ENCODE results near the gene SLC4A8.
"Not testable (repeated sequence)": the region's sequence is repeated elsewhere in the genome, so short reads cannot be mapped to it uniquely, and the experiment has no call there.

SLC4A8 gene

DNA sequence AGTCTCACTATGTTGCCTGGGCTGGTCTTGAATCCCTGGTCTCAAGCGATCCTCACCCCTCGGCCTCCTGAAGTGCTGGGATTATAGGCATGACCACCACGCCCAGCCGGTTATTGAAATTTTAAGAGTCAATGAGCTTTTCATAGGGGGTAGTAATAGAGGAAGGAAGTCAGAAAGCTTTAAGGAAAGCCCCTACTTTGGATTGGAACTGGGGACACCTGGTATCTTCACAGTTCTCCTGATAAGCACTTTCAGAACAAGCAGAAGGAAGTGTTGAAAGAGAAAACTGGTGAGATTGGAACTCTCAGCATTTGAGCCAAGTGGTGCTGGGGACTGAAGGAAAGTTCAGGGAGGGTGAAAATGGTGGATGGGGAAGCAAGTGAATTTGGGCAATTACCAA lies 5.1 kb downstream of the SLC4A8 start:
- DNase-seq (ENCODE audit: low read depth in 2 of 2): no peak

DNA sequence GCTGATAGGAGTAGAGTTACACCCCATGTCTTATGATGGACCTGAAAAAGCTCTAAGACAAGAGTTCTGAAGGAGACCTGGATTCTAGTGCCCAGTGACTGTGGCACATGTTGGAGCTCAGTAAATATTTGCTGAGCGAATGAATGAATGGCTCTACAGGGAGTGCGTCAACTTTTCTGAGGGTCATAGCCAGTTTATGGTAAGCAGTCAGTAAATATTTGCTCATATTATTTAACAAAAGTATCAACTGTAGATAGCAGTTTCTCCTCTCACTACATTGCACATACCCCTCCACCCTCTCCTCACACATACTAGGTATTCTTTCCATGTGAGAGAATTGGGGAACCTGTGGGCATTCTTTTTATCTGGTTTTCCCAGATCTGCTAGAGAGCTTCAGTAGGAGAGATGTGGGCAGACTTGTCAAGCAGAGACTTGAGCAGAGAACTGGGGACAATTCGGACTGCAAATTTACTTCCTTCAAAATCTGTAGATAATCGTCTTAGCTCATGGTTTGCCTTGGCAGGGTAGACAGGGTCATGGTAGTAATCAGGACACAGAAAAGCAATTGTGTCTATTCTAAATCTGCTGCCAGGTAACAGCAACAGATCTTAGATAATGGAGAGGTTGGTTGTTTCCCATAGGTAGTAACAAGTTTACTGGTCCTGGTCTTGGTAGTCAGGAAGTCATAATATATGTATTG lies 5.7 kb downstream of the SLC4A8 start:
- no peak for DNase-seq (ENCODE audit: low read depth in 2 of 2)

DNA sequence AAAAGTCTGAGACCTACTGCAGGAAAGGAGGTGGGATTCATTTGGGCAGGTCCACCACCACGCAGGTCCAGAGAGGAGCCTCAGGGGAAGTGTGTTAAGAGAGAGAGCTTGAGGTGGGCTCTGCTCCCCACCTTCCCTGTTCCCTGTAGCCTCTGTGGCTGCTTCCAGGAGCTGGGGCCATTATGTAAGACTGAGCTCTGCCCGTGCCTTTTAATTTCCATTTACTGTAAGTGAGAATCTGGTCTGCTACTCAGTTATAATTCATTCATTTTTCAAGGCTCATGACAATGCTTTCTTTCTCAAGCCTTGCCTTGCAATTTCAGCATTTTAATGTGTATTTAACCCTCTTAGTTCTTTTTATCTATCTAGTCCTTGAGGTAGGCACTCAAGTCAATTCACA lies 8.3 kb downstream of the SLC4A8 start:
- no peak for DNase-seq (ENCODE audit: low read depth in 2 of 2)

DNA sequence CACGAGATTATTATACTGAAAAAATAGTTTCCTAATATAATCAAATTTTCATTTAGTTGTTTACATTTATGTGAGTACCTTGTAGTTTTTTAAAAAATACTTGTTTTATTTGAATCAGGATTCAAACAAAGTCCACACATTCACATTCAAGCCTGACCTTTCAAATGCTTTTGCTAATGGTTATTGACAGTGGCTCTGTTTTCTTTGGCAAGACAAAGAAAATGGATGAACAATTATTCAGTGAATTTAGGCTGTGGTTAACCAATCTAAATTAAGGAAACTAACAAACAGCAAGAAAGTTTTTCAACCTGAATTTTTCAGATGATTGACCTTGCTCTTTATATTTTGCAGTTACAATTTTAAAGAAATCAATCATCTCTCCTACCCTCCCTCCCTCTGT lies 9.7 kb downstream of the SLC4A8 start:
- no peak for DNase-seq (ENCODE audit: low read depth in 2 of 2)

DNA sequence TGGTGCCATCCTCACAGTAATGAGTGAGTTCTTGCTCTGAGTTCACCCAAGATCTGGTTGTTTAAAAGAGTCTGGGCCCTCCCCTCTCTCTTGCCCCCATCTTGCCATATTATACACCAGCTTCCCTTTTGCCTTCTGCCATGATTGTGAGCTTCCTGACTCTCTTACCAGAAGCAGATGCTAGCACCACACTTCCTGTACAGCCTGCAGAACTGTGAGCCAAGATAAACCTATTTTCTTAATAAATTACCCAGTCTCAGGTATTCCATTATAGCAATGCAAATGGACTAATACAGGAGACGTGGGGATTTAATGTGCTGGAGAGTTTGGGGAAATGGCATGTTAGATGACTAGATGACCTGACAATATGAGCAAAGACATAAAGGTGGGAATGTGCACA lies 12.8 kb downstream of the SLC4A8 start:
- DNase-seq (ENCODE audit: low read depth in 2 of 2): no peak

DNA sequence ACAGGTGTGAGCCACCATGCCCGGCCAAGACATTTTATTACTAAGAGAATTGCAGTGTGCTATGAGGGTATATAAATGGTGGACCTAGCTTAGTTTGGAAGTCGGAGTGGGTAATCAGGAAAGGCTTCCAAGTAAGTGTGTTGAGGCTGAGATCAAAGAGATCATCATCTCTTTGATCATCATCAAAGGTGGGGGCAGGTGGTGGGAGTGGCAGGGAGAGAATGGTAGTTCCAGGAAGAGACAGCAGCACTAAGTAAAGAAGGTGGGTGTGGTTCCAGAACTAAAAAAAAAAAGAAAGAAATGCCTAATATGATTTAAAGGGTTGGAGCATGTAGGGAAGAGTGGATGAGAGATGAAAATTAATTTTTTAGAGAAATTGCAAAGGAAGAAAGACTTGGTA lies 14.7 kb downstream of the SLC4A8 start:
- DNase-seq (ENCODE audit: low read depth in 2 of 2): no peak

DNA sequence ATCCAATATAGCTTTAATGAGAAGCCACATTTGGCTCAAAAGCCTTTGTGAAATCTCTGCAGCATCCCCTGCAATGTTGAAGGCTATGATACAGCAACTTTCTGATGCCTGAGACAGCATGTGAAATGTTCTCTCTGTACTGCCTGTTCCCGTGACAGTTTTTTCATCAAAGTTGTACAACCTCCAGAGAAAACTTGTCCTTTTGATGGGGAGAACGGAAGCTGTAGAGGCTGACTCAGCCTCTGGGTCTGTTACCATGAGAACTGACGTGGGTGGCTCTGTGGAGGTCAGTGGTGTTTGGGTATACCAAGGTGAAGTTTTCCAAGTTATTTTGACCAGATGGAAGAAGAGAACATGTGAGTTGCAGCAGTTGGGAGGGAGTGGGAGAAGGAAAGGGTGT lies 17.0 kb downstream of the SLC4A8 start:
- no peak for DNase-seq (ENCODE audit: low read depth in 2 of 2)

DNA sequence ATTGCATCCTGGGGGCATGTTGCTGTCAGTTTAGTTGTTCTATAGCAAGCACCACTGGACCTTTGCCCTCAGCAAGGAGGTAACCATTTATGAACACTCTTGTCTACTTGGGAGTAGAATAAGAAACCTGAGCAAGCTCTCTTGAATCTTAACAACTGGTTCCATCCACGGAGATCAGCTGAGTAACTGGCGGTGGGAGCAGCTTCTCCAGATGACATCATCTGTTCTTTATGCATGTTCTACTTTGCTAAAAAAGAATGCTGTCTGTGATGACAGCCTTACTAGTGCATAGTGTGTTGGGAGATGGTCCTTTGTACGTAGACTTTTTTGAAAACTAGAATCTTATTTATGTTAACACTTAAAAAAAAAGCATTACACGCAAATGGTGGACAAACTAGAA lies 17.7 kb downstream of the SLC4A8 start:
- DNase-seq (ENCODE audit: low read depth in 2 of 2): no peak

DNA sequence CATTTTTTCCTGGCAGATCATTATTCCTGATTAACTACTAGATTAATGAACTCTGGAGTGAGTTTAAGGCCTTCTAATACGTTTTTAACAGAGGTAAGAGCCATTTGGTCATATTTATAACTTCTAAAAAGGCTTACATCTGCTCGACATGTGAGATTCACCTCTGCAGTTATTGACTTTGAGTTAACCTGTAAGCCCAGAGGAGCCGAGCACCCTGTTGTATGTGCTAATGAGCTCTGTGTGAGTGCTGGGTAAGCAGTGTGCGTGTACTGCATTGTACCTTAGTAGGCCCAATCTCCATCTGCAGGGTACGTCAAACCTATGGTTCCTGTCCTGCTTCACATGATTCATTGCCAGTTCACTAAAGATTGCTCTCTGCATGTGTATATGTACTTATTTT lies 18.9 kb downstream of the SLC4A8 start:
- DNase-seq (ENCODE audit: low read depth in 2 of 2): no peak

DNA sequence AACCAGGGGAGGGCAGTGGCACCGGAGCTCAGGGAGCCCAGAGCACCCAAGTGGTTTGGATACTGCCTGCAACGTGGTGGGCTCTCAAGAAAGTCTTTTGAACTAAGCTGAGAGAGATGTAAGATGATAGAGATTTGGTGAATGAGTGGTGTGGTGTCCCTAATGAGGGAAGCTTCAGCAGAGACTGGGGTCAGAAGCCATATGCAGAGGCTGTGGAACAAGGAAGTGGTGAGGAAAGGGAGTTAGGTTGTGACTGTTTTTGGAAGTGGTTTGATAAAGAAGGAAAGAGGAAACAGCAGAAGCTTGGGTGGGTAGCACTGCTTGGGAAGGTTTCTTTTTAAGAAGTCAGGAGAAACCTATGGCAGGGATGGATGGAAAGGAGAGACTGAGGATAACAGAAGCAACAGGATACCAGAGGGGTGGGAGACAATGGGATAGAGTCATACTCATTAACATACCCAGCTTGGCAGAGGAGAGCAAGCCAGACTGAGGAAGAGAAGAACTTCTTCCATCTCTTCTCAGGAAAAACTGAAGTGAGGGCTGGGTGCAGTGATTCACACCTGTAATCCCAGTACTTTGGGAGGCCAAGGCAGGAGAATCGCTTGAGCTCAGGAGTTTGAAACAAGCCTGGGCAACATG lies 24.1 kb downstream of the SLC4A8 start:
- no peak for DNase-seq (ENCODE audit: low read depth in 2 of 2)

DNA sequence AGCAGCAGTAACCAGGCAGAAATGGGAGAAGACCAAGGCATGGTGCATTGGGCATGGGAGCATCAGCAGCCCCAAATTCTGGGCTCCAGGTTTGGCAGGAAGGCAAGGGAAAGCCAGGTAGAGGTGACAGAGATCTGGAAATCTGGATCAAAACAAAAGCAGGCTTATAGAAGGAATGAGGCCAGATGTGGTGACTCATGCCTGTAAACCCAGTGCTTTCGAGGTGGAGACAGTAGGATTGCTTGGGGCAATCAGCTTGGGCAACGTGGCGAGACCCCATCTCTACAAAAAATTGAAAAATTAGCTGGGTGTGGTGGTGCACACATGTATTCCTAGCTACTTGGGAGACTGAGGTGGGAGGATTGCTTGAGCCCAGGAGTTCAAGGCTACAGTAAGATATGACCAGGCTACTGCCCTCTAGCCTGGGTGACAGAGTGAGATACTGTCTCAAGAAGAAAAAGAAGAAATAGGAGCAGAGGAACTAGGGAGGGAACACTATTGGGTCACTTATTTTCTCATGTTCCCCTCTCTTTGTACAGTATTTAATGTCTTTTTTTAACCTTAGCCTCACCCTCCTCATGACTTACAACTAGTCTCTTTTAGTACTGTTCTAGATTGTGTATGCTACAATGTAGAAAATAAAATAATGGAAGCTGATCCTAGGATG lies 25.1 kb downstream of the SLC4A8 start:
- DNase-seq (ENCODE audit: low read depth in 2 of 2): no peak

DNA sequence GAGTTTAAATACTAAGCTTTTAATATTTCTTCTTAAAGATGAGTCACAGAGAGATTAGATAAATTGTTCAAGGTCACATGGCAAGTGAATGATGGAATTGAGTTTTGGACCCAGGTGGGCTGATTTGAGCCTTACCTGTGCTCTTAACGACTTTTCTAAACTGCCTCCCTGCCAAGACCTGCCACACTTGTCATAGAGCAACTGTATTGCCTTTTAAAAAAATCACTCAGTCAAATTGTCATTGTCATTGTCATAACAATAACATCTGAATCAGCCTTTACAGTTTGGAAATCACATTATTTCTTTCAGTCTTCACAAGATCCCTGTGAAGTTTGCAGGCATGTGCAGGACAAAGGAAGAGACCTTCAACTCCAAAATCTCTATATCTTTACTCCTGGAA lies 25.7 kb downstream of the SLC4A8 start:
- DNase-seq (ENCODE audit: low read depth in 2 of 2): no peak

DNA sequence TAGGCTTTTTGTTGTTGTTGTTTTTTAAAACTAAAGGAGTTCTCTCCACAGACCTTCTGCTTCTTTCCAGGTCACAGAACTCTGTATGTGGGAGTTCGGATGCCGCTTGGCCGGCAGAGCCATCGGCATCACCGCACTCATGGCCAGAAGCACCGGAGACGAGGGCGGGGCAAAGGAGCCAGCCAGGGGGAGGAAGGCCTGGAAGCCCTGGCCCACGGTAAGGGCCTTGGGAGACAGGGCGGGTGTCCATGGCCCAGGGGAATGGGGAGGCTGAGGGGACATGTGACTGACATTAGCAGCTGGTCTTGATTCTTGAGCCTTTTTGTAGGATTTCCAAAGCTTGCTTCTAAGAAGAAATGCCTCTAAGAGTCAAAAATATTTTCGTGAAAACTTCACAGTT lies 26.2 kb downstream of the SLC4A8 start:
- DNase-seq (ENCODE audit: low read depth in 2 of 2): no peak

DNA sequence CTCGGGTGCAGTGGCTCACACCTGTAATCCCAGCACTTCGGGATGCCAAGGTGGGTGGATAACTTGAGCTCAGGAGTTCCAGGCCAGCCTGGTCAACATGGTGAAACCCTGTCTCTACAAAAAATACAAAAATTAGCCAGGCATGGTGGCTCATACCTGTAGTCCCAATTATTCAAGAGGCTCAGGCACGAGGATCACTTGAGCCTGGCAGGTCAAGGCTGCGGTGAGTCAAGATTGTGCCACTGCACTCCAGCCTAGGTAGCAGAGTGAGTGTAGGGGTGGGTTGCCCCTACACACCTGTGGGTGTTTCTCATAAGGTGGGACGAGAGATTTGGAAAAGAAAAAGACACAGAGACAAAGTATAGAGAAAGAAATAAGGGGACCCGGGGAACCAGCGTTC lies 29.4 kb downstream of the SLC4A8 start:
- DNase-seq (ENCODE audit: low read depth in 2 of 2): not testable (repeated sequence)

DNA sequence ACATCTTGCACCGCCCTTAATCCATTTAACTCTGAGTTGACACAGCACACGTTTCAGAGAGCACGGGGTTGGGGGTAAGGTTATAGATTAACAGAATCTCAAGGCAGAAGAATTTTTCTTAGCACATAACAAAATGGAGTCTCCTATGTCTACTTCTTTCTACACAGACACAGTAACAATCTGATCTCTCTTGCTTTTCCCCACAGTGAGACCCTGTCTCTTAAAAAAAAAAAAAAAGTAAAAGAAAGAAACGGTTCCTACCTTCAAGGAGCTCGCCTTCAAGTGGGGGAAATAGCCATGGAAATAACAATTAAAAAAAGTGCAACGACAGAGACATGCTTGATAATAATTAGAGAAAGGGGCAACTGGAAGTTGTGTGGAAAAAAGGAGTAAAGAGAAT lies 30.4 kb downstream of the SLC4A8 start:
- DNase-seq (ENCODE audit: low read depth in 2 of 2): not testable (repeated sequence)

DNA sequence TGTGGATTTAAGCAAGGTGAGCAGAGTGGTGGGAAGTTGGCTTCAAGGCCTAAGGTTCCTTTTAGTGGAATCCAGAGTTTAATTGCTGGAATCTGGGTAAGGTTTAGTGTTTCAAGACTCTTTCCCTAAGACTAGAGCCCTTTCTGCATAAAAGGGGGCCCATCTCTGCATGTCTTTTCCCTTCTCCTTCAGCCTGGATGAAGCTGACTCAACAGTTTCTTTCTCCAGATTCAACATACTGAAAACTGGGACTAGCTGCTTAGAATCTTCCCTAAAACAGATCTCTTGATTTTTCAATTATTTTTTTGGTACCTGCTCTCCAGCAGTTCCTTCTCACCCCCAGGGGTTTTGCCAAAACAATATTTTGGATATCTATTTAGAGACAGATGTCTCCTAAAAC lies 34.0 kb downstream of the SLC4A8 start:
- no peak for DNase-seq (ENCODE audit: low read depth in 2 of 2)

DNA sequence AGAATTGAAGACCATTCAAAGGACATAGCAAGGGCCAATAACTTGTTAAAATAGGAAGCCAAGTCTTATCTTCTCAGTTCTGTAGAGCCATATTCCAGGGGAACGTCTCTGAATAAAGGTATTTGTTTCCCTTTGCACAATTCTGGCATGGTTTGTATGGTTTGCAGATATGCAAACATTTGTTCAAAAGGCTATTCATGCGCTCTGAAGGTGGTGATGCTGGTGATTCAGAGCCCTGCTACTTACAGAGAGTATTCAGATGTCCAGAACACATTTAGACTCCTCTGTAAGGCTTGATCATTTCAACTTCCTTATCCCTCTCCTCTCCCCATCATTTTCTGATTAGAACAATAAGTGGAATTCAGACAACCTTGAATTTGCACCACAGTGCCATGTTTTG lies 35.9 kb downstream of the SLC4A8 start:
- no peak for DNase-seq (ENCODE audit: low read depth in 2 of 2)

DNA sequence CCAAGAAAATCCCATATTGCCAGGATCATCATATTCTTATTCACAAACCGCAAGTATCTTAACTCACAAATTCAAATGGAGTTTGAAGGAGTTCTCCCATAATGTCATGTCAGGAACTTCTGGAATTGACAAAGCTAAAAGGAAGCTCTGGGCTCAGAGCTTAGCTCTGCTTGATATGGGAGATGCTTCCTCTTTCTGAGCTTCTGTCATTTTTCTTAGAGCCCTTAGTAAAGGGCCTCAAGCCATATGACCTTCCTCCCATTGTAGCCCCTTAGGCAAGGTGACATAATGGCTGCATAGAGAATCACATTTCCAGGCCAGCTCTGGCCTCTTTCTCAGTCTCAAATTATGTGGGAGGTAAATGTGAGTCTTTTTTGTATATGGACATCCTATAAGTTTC lies 40.9 kb downstream of the SLC4A8 start:
- DNase-seq (ENCODE audit: low read depth in 2 of 2): no peak

DNA sequence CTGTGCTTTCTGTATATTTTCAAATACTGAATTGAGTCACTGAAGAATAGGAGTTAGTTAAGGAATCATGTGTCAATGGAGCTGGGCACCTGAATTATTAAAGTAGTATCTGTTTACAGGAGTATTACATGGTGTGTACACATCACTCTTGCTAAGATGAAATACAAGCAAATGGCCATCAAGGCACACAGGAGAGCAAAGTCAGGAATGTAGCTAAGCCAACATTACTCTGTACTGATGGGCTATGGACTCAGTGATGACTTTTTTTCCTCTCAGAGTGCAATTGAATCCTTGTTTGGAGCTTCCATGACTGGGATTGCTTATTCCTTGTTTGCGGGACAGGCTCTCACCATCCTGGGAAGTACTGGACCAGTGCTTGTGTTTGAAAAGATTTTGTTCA lies 45.5 kb downstream of the SLC4A8 start:
- no peak for DNase-seq (ENCODE audit: low read depth in 2 of 2)

DNA sequence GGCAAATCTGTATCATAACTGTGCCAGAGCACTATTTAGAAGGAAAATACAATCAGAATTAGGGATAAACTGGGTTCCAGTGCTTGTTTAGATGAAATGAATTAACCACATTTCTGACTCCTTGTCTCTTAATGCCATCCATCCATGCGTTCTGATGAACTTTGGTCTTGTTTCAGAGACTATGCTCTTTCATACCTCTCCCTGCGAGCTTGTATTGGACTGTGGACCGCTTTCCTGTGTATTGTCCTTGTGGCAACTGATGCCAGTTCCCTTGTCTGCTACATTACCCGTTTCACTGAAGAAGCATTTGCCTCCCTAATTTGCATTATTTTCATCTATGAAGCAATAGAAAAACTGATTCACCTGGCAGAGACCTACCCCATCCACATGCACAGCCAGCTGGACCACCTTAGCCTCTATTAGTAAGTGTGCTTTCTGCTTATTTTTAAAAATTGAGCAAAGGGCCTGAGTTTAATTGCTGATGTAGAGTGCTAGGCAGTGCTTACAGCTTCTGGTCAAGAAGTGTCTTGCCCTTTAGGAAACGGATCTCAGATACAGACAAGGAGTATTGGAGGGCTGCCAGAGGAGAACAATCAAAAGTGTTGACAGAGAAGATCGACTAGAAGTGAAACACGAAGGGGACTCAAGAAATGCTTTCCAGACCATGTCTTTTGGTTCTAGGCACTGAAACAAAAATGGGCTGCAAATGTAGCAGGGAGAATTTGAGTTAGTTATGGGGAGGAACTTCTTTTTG lies 46.7 kb downstream of the SLC4A8 start:
- DNase-seq (ENCODE audit: low read depth in 2 of 2): no peak

DNA sequence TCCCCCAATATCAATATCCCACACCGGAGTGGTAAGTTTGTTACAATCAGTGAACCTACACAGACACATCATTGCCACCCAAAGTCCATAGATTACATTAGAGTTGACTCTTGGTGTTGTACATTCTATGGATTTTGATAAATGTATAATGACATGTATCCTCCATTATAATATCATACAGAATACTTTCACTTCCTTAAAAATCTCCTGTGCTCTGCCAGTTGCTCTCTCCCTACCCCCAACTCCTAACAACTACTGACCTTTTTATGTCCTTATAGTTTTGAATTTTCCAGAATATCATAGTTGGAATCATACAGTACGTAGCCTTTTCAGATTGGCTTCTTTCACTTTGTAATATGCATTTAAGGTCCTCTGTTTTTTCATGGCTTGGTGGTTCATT lies 48.4 kb downstream of the SLC4A8 start:
- no peak for DNase-seq (ENCODE audit: low read depth in 2 of 2)

DNA sequence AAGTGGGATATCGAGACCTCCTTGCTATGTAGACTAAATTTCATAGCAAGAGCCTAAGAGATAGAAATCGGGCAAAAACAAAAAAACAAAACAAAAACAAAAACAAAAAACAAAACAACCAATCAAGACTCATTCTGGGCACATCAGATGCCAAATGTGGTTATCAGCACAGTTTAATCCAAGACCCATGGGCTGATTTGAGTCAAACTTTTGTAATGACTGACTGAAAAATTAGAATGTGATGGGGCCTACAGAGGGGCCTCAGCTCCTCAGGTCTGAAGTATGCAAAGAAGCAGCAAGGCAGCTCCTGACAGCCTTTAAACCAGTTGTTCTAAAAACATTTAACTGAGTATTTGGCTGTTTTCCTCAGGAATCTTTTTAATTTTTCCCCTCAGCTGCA lies 49.3 kb downstream of the SLC4A8 start:
- DNase-seq (ENCODE audit: low read depth in 2 of 2): no peak

DNA sequence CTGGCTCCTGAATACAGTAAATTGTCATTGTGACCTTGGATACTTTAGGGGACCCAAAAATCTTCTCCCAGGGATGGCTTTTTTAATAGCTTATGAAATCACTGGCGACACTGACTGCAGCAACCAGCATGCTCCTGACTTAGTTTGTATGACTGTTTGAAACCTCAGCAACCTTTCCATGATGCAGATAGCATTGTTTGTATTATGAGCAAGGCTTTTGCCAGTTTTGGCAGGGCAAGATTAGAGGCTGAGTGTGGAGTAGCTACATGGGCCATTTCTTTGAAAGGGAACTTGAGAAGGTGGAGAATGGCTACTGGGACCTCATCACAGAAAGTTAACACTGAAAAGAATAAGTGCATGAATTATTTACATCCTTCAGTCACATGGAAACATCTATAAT lies 50.9 kb downstream of the SLC4A8 start:
- no peak for DNase-seq (ENCODE audit: low read depth in 2 of 2)

All from stimulated activated CD8-positive, alpha-beta memory T cell treated with anti-CD3 and anti-CD28 coated beads, Interleukin-2, amount 100 ng/mL, for 1 hour (primary cell).